IMR-90 (cell line): ENCODE measurements around the gene HSPB1. TPM values are rescaled to one million over a fixed set of nuclear protein-coding genes. Genes with fewer than 3 reads are reported as not detected.

Experiments used
- ATAC-seq: fragments of 200-7000 bp; cut with Tn5 transposase; 2 replicates; pipeline ENCODE4 v1.9.1; 2020; ENCODE audit warnings: low read depth, mild to moderate bottlenecking, moderate library complexity
- BruUV-seq: library from RNA; stranded (reverse); fragments of 400-500 nt; replicated peaks from 2 replicates; lab custom pipeline; 2021; lab: Mats Ljungman, UMichigan
- CTCF ChIA-PET: fragments of 300-600 bp; formaldehyde crosslinking; extraction: SDS; loops from one replicate; lab custom pipeline; 2021; ENCODE audit warnings: antibody characterized with exemption; lab: Yijun Ruan, JAX
- POLR2A ChIA-PET: fragments of 300-600 bp; sonication (Branson Sonifier 250); formaldehyde crosslinking; loops from one replicate; lab custom pipeline; 2022; ENCODE audit warnings: antibody characterized with exemption; ENCODE audit not compliant: unreplicated experiment; lab: Charles Lee
- DNase-seq: peaks from one replicate; pipeline ENCODE4 v3.0.0; 2013
- H2AFZ ChIP-seq: replicated peaks from 2 replicates; pipeline ENCODE3; 2013; ENCODE audit warnings: low read length, mild to moderate bottlenecking; ENCODE audit not compliant: poor library complexity
- H2AK5ac ChIP-seq: 2 replicates; pipeline ENCODE4 v1.6.1; 2013; ENCODE audit warnings: low read depth, low read length, inconsistent platforms
- H2AK9ac ChIP-seq: replicated peaks from 2 replicates; pipeline ENCODE3; 2013; ENCODE audit warnings: mild to moderate bottlenecking, low read depth, low read length, moderate library complexity; ENCODE audit not compliant: poor library complexity
- H2BK120ac ChIP-seq: 2 replicates; pipeline ENCODE4 v1.6.1; 2013; ENCODE audit warnings: low read depth, low read length, inconsistent platforms
- H2BK15ac ChIP-seq: 3 replicates; pipeline ENCODE4 v1.6.1; 2013; ENCODE audit warnings: low read depth, low read length, inconsistent platforms
- H2BK20ac ChIP-seq: 2 replicates; pipeline ENCODE4 v1.6.1; 2013; ENCODE audit warnings: low read depth, mild to moderate bottlenecking, inconsistent platforms, low read length, moderate library complexity
- H2BK5ac ChIP-seq: 2 replicates; pipeline ENCODE4 v1.6.1; 2013; ENCODE audit warnings: mild to moderate bottlenecking, low read depth, low read length, inconsistent platforms; ENCODE audit not compliant: poor library complexity, severe bottlenecking
- H3K14ac ChIP-seq: replicated peaks from 2 replicates; pipeline ENCODE4 v1.6.1; 2013; ENCODE audit warnings: low read depth, low read length, inconsistent platforms
- H3K18ac ChIP-seq: 2 replicates; pipeline ENCODE4 v1.6.1; 2013; ENCODE audit warnings: low read depth, low read length, control low read depth
- H3K23ac ChIP-seq: 2 replicates; pipeline ENCODE4 v1.6.1; 2013; ENCODE audit warnings: low read depth, low read length, inconsistent platforms
- H3K27ac ChIP-seq: 2 replicates; pipeline ENCODE4 v1.5.1; 2013; ENCODE audit warnings: mild to moderate bottlenecking, control low read depth, low read length; ENCODE audit not compliant: insufficient read depth
- H3K27me3 ChIP-seq: 2 replicates; pipeline ENCODE4 v1.6.1; 2013; ENCODE audit warnings: low read length; ENCODE audit not compliant: control insufficient read depth, insufficient read depth
- H3K36me3 ChIP-seq: 2 replicates; pipeline ENCODE4 v1.6.1; 2013; ENCODE audit warnings: low read length, mixed read lengths; ENCODE audit not compliant: control insufficient read depth, insufficient read depth
- H3K4ac ChIP-seq: 2 replicates; pipeline ENCODE4 v1.6.1; 2013; ENCODE audit warnings: low read depth, low read length, inconsistent platforms
- H3K4me1 ChIP-seq: 2 replicates; pipeline ENCODE4 v1.6.1; 2013; ENCODE audit warnings: low read length, mixed read lengths; ENCODE audit not compliant: control insufficient read depth, insufficient read depth
- H3K4me2 ChIP-seq: 2 replicates; pipeline ENCODE4 v1.6.1; 2013; ENCODE audit warnings: low read depth, mild to moderate bottlenecking, control low read depth, low read length, moderate library complexity
- H3K4me3 ChIP-seq: 2 replicates; pipeline ENCODE4 v1.5.1; 2013; ENCODE audit warnings: low read depth, mild to moderate bottlenecking, control low read depth, low read length, moderate library complexity; ENCODE audit not compliant: insufficient read depth
- H3K56ac ChIP-seq: 2 replicates; pipeline ENCODE4 v1.6.1; 2013; ENCODE audit warnings: low read length, inconsistent platforms; ENCODE audit not compliant: insufficient read depth; ENCODE audit errors: extremely low read depth
- H3K79me1 ChIP-seq, 2 experiments: 2 replicates each; pipeline ENCODE4 v1.6.1; 2013; ENCODE audit warnings: low read length in 2 of 2, inconsistent platforms in 1 of 2, low read depth in 1 of 2
- H3K9ac ChIP-seq: 2 replicates; pipeline ENCODE4 v1.6.1; 2013; ENCODE audit warnings: low read depth, low read length, control low read depth
- H3K9me1 ChIP-seq: 2 replicates; pipeline ENCODE4 v1.6.1; 2013; ENCODE audit warnings: low read length, inconsistent platforms; ENCODE audit not compliant: insufficient read depth
- H3K9me3 ChIP-seq: 2 replicates; pipeline ENCODE4 v1.6.1; 2013; ENCODE audit warnings: low read length; ENCODE audit not compliant: control insufficient read depth, insufficient read depth
- H4K20me1 ChIP-seq: 2 replicates; pipeline ENCODE4 v1.6.1; 2013; ENCODE audit warnings: low read length, inconsistent platforms; ENCODE audit not compliant: insufficient read depth
- H4K5ac ChIP-seq: 2 replicates; pipeline ENCODE4 v1.6.1; 2013; ENCODE audit warnings: mild to moderate bottlenecking, low read depth, low read length, control low read depth
- H4K8ac ChIP-seq, 2 experiments: 2 replicates each; pipeline ENCODE4 v1.6.1; 2013; ENCODE audit warnings: low read depth in 2 of 2, low read length in 2 of 2, control low read depth in 1 of 2, inconsistent platforms in 1 of 2
- H4K91ac ChIP-seq: 2 replicates; pipeline ENCODE4 v1.6.1; 2013; ENCODE audit warnings: low read depth, low read length, inconsistent platforms; ENCODE audit not compliant: insufficient read depth
- BHLHE40 ChIP-seq: fragments of 150-350 bp; IDR thresholded peaks from 2 replicates; pipeline ENCODE4 v1.6.1; 2016; ENCODE audit warnings: mild to moderate bottlenecking, low read depth, low read length
- CEBPB ChIP-seq: IDR thresholded peaks from 2 replicates; pipeline ENCODE4 v1.6.1; 2012; ENCODE audit warnings: low read depth, low read length, improper control_type of control experiment
- CTCF ChIP-seq: conservative IDR thresholded peaks from 2 replicates; pipeline ENCODE4 v1.5.1; 2012; ENCODE audit warnings: mild to moderate bottlenecking, low read depth, low read length, improper control_type of control experiment
- ELK1 ChIP-seq: fragments of 150-350 bp; IDR thresholded peaks from 2 replicates; pipeline ENCODE4 v1.6.1; 2016; ENCODE audit warnings: low read depth, mild to moderate bottlenecking, low read length, moderate library complexity, borderline replicate concordance
- FOS ChIP-seq: fragments of 150-350 bp; IDR thresholded peaks from 2 replicates; pipeline ENCODE4 v1.6.1; 2016; ENCODE audit warnings: low read depth, low read length
- MAFK ChIP-seq: IDR thresholded peaks from 2 replicates; pipeline ENCODE4 v1.6.1; 2012; ENCODE audit warnings: low read depth, low read length, improper control_type of control experiment
- MAZ ChIP-seq: IDR thresholded peaks from 2 replicates; pipeline ENCODE4 v1.6.1; 2012; ENCODE audit warnings: low read depth, mild to moderate bottlenecking, low read length, improper control_type of control experiment, moderate library complexity, borderline replicate concordance
- MXI1 ChIP-seq: IDR thresholded peaks from 2 replicates; pipeline ENCODE4 v1.6.1; 2012; ENCODE audit warnings: low read depth, mild to moderate bottlenecking, low read length, moderate library complexity, borderline replicate concordance
- POLR2A ChIP-seq: IDR thresholded peaks from 2 replicates; pipeline ENCODE4 v1.6.1; 2012; ENCODE audit warnings: mild to moderate bottlenecking, low read depth, low read length
- RCOR1 ChIP-seq: IDR thresholded peaks from 2 replicates; pipeline ENCODE4 v1.6.1; 2012; ENCODE audit warnings: mild to moderate bottlenecking, low read length, improper control_type of control experiment; ENCODE audit not compliant: insufficient replicate concordance
- RFX5 ChIP-seq: IDR thresholded peaks from 2 replicates; pipeline ENCODE4 v1.8.0; 2012; ENCODE audit warnings: low read depth, mild to moderate bottlenecking, low read length, moderate library complexity
- SMC3 ChIP-seq: fragments of 150-350 bp; IDR thresholded peaks from 2 replicates; pipeline ENCODE4 v1.6.1; 2016; ENCODE audit warnings: low read depth, mild to moderate bottlenecking, antibody characterized with exemption, low read length, moderate library complexity
- USF2 ChIP-seq: fragments of 150-350 bp; IDR thresholded peaks from 2 replicates; pipeline ENCODE4 v1.6.1; 2017; ENCODE audit warnings: mild to moderate bottlenecking, antibody characterized with exemption, low read length, low read depth
- WGBS, 2 experiments: methylation state at CpG; one replicate each; pipeline versions ENCODE4 v1.1.5 to v1.1.7; 2013; ENCODE audit warnings: missing lambda C conversion rate in 2 of 2; ENCODE audit not compliant: insufficient read length in 1 of 2; ENCODE audit errors: extremely low coverage in 2 of 2; 5-methylcytosine and 5-hydroxymethylcytosine counted together
- dilution Hi-C: fragments of 300-500 bp; cut with HindIII; formaldehyde crosslinking; loops from one replicate; pipeline ENCODE4 v1.14.3; 2018; ENCODE audit warnings: low sequenced_read_pairs; ENCODE audit not compliant: unreplicated experiment
- in situ Hi-C: fragments of 300-500 bp; cut with MboI; formaldehyde crosslinking; loops from 3 replicates; pipeline ENCODE4 v1.14.3; 2019; ENCODE audit warnings: low sequenced_read_pairs, inconsistent platforms, mixed read lengths
- intact Hi-C: fragments of 100-400 bp; cut with micrococcal nuclease; formaldehyde crosslinking; loops from 2 replicates; pipeline ENCODE4 v1.10.0; 2022
- polyA plus RNA-seq, 3 experiments: library from polyadenylated mRNA; depleted of rRNA; stranded (reverse); fragments of >200 nt; gene quantifications; 2 replicates each; pipeline ENCODE4 v1.2.3, GENCODE V29; 2012; ENCODE audit warnings: low replicate concordance in 1 of 3
- total RNA-seq: library from RNA; depleted of rRNA; stranded (reverse); fragments of >200 nt; gene quantifications from 2 replicates; pipeline ENCODE4 v1.2.3, GENCODE V29; 2012

The HSPB1 gene
- total and polyA plus RNA-seq, 2 of the 4 experiments (the other 2 are of a cell fraction), result 33.2 to 1,363 TPM

- H4K91ac ChIP-seq, result no peak overlapping the region
- no peak overlapping the region for H3K23ac ChIP-seq
- peaks cover 26% of the 10 kb centered on the region for H3K4me1 ChIP-seq
- no peak overlapping the region for H2BK5ac ChIP-seq
- no peak overlapping the region for H3K4me2 ChIP-seq
- BruUV-seq, result no TSS peak
- H3K14ac ChIP-seq, result no peak overlapping the region
- H2AK9ac ChIP-seq, result no peak overlapping the region
- TF ChIP-seq CEBPB (no peak), SMC3 (no peak), ELK1 (no peak), BHLHE40 (no peak), FOS (no peak), USF2 (no peak), RFX5 (no peak), POLR2A (no peak), MAFK (no peak), MXI1 (no peak), CTCF (no peak), MAZ (no peak), RCOR1 (no peak)
- ChIA-PET POLR2A (no interaction called here), CTCF (no interaction called here)
- no peak overlapping the region for H3K56ac ChIP-seq
- no peak overlapping the region; the same call in 1 of the 2 replicates for H3K27ac ChIP-seq
- H3K79me1 ChIP-seq, result peaks cover under 1 to 73% of the 10 kb centered on the region in 2 experiments; a peak in 3 of 4 replicates
- H3K36me3 ChIP-seq, result peaks cover 16% of the 10 kb centered on the region
- no peak overlapping the region for H3K4ac ChIP-seq
- no peak overlapping the region for H2BK15ac ChIP-seq
- WGBS, 2 experiments, result no CpG with 5 or more reads among the region's 6 CpGs
- intact Hi-C loops, result no loop called here
- H3K9ac ChIP-seq, result no peak overlapping the region
- no peak overlapping the region for H4K5ac ChIP-seq
- peaks cover 25% of the 10 kb centered on the region for H3K9me1 ChIP-seq
- no peak overlapping the region for H3K18ac ChIP-seq
- H2AFZ ChIP-seq, result no peak overlapping the region
- in situ Hi-C loops, result no loop called here
- H3K27me3 ChIP-seq, result no peaks in the 10 kb centered on the region
- dilution Hi-C loops, result no loop called here
- no peak for DNase-seq
- H2BK20ac ChIP-seq, result no peak overlapping the region
- H4K20me1 ChIP-seq, result peaks cover 99% of the 10 kb centered on the region
- no peak overlapping the region for H3K4me3 ChIP-seq
- no peaks in the 10 kb centered on the region for H3K9me3 ChIP-seq
- no peak for ATAC-seq
- no peak overlapping the region for H2BK120ac ChIP-seq
- no peak overlapping the region for H2AK5ac ChIP-seq
- H4K8ac ChIP-seq, result no peak overlapping the region
Measured at GRCh38 chr7:76337147-76337546, 34.7 kb downstream of the HSPB1 start.
